Tracheal epithelial cell (primary cell): ENCODE results near the gene OTC. TPM values are rescaled to one million over a fixed set of nuclear protein-coding genes. Genes with fewer than 3 reads are reported as not detected.

ENCODE experiments used
- total RNA-seq: library from RNA; depleted of rRNA; stranded (reverse); fragments of >200 nt; gene quantifications from 2 replicates; pipeline ENCODE4 v1.2.1, GENCODE V29; 2014

The OTC gene
- total RNA-seq: not detected in 2 replicates

DNA sequence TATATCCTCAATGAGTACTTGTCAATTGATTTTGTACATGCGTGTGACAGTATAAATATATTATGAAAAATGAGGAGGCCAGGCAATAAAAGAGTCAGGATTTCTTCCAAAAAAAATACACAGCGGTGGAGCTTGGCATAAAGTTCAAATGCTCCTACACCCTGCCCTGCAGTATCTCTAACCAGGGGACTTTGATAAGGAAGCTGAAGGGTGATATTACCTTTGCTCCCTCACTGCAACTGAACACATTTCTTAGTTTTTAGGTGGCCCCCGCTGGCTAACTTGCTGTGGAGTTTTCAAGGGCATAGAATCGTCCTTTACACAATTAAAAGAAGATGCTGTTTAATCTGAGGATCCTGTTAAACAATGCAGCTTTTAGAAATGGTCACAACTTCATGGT lies at the start of gene OTC:
Gene OTC, plus strand, starts transcription at position 243 of the 400 bp plus-strand sequence. Its CDS starts 93 bp downstream, at position 336.

DNA sequence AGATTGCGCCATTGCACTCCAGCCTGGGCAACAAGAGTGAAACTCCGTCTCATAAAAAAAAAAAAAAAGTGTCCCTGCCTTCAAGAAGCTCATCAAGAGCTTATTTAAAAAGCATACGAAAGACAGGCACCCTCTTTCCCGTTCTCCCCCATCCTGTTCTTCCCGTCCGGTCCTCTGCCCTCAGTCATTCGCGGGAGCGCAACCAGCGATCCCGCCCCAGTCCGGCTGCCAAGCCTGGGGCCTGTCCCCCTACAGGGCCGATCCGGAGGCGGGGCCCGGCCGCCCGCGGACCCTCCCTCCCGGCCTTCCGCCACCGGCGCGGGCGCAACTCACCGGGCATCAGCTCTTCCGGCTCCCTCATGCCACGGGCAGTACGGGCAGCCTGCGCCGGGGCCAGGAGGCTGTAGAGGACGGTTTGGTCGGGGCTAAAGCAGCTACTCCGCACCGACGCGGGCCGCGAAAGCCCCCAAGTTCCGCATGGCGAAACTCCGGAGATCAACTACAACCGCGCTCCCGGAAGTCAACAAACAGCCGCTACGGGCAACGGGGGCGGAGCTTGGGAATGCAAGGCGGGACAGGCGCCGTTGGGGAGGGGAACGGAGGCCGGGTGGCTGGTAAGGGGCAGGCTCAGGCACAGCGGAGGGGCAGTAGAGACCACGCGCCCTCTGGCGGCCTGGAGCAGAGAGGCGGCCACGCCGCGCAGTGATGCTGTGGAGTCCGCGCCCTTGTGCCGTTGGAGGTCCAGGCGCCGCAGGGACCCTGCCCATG lies 25.2 kb upstream of the OTC start, which contains the start of gene RPGR:
Gene RPGR, minus strand, starts transcription at position 503 of the 768 bp plus-strand sequence. Its CDS starts 142 bp downstream, at position 361.

Other genes starting within 250 kb of the OTC start
- 1.9 and 21.7 TPM in 2 replicates for gene SRPX, start 131.7 kb upstream of the OTC start, total RNA-seq
- 4.0 and 5.1 TPM in 2 replicates for gene RPGR, start 25.1 kb upstream of the OTC start, total RNA-seq
- under 0.01 and 1.3 TPM in 2 replicates for gene TSPAN7, start 208.9 kb downstream of the OTC start, total RNA-seq